ENCODE results near the gene GRID1.
"Not testable (repeated sequence)": the region's sequence is repeated elsewhere in the genome, so short reads cannot be mapped to it uniquely, and the experiment has no call there.

Gene GRID1

DNA sequence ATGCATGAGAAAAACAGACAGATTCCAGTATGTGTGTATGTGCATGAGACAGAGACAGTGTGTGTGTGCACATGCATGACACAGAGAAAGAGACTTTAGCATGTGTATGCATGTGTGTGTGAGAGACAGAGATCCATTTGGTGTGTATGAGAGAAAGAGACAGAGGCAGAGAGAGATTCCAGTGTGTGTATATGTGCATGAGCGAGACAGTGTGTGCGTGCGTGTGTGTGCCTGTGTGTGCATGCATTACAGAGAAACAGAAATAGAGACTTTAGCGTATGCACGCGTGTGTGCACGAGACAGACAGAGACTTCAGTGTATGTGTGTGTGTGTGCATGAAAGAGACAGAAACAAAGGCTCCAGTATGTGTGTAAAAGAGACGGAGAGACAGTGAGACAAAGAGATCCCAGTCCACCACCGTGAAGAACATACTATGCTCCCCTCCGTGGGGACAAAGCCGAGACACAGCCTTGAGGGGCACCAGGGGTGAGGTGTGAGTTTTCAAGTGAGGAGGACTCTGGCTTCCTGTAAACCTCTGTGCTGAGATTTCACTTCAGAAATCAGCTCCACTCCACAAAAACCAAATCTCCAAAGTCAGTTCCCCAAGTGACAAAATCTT lies 188.9 kb downstream of the GRID1 start:
- H3K4me1 ChIP-seq (ENCODE audit: control insufficient read depth, insufficient read depth, low read length): no peaks in the 10 kb centered on the region
- ChIA-PET CTCF (interaction anchor here (0.6 to 1.4 kb wide), 3 partner anchors 9 to 174 kb away, joined by 3 to 8 read pairs (median 3); no protein-coding TSS in a partner anchor), POLR2A (no interaction called here)

GRCh38 chr10:86176850-86177536 lies 189.6 kb downstream of the GRID1 start:
- CTCF ChIA-PET: no interaction called here
- TF ChIP-seq, protein P1, sequence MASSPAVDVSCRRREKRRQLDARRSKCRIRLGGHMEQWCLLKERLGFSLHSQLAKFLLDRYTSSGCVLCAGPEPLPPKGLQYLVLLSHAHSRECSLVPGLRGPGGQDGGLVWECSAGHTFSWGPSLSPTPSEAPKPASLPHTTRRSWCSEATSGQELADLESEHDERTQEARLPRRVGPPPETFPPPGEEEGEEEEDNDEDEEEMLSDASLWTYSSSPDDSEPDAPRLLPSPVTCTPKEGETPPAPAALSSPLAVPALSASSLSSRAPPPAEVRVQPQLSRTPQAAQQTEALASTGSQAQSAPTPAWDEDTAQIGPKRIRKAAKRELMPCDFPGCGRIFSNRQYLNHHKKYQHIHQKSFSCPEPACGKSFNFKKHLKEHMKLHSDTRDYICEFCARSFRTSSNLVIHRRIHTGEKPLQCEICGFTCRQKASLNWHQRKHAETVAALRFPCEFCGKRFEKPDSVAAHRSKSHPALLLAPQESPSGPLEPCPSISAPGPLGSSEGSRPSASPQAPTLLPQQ (tag by site-specific recombination; IDR thresholded peaks at IDR 0.05): no peak

More for the DNA sequence above, 188.9 kb downstream of the GRID1 start:
- Histone ChIP-seq H3K4me3 (ENCODE audit: low read depth, low read length) (no peak overlapping the region), H3K9me3 (ENCODE audit: control insufficient read depth, insufficient read depth, low read depth, low read length) (no peaks in the 10 kb centered on the region), H3K36me3 (ENCODE audit: control insufficient read depth in 2 of 2, insufficient read depth in 1 of 2, low read length in 2 of 2) (no peaks in the 10 kb centered on the region), H3K27ac (ENCODE audit: extremely low read depth, low read depth, low read length) (no peak overlapping the region)
- TF ChIP-seq ZNF239 (tag by site-specific recombination; IDR thresholded peaks at IDR 0.05): no peak
- TF ChIP-seq ZNF202 (tag by site-specific recombination; IDR thresholded peaks at IDR 0.05; ENCODE audit: borderline replicate concordance): no peak
- TF ChIP-seq ZSCAN4 (tag by site-specific recombination; IDR thresholded peaks at IDR 0.05): peak; percentile 91

GRCh38 chr10:86175476-86175875 lies 191.1 kb downstream of the GRID1 start:
- H3K27ac ChIP-seq (ENCODE audit: extremely low read depth, low read depth, low read length); POLR2A ChIA-PET; H3K36me3 ChIP-seq (ENCODE audit: control insufficient read depth in 2 of 2, insufficient read depth in 1 of 2, low read length in 2 of 2); H3K4me1 ChIP-seq (ENCODE audit: control insufficient read depth, insufficient read depth, low read length); H3K9me3 ChIP-seq (ENCODE audit: control insufficient read depth, insufficient read depth, low read depth, low read length); H3K4me3 ChIP-seq (ENCODE audit: low read depth, low read length): not testable (repeated sequence)
- CTCF ChIA-PET: interaction anchor here (0.6 kb wide), 1 partner anchor 43 kb away, joined by 3 read pairs; no protein-coding TSS in a partner anchor

More at GRCh38 chr10:86176850-86177536, 189.6 kb downstream of the GRID1 start:
- no peaks in the 10 kb centered on the region for H3K4me1 ChIP-seq (ENCODE audit: control insufficient read depth, insufficient read depth, low read length)
- H3K9me3 ChIP-seq (ENCODE audit: control insufficient read depth, insufficient read depth, low read depth, low read length): no peaks in the 10 kb centered on the region
- H3K4me3 ChIP-seq (ENCODE audit: low read depth, low read length): no peak overlapping the region
- POLR2A ChIA-PET: no interaction called here
- no peak overlapping the region for H3K27ac ChIP-seq (ENCODE audit: extremely low read depth, low read depth, low read length)
- no peaks in the 10 kb centered on the region for H3K36me3 ChIP-seq (ENCODE audit: control insufficient read depth in 2 of 2, insufficient read depth in 1 of 2, low read length in 2 of 2)

- H3K4me1 ChIP-seq (ENCODE audit: control insufficient read depth, insufficient read depth, low read length): no peaks in the 10 kb centered on the region
- CTCF ChIA-PET: interaction anchor here (0.5 kb wide), 1 partner anchor 515 kb away, joined by 5 read pairs; no protein-coding TSS in a partner anchor
- no peak overlapping the region for H3K27ac ChIP-seq (ENCODE audit: extremely low read depth, low read depth, low read length)
- no peak for TF ChIP-seq ZNF558 (tag by site-specific recombination; IDR thresholded peaks at IDR 0.05)
- TF ChIP-seq REPIN1 (tag by site-specific recombination; IDR thresholded peaks at IDR 0.05; ENCODE audit: low read depth): no peak
- TF ChIP-seq ZNF366 (tag by site-specific recombination; conservative IDR thresholded peaks at IDR 0.05): no peak
- no peak for TF ChIP-seq ZNF585B (tag by site-specific recombination; IDR thresholded peaks at IDR 0.05)
- TF ChIP-seq ZNF24 (tag by site-specific recombination; IDR thresholded peaks at IDR 0.05): no peak
- no peak for TF ChIP-seq ZNF621 (tag by site-specific recombination; IDR thresholded peaks at IDR 0.05)
- no peak for TF ChIP-seq IKZF3 (tag by site-specific recombination; IDR thresholded peaks at IDR 0.05)
- no peak for TF ChIP-seq EGR2 (tag by site-specific recombination; IDR thresholded peaks at IDR 0.05; ENCODE audit: low read depth)
- no peak for TF ChIP-seq OVOL3 (tag by site-specific recombination; IDR thresholded peaks at IDR 0.05)
- no peak for TF ChIP-seq KLF1 (tag by site-specific recombination; IDR thresholded peaks at IDR 0.05)
- TF ChIP-seq KLF9 (tag by site-specific recombination; IDR thresholded peaks at IDR 0.05; ENCODE audit: low read depth): no peak
- TF ChIP-seq ZNF350 (tag by site-specific recombination; IDR thresholded peaks at IDR 0.05): no peak
- TF ChIP-seq ZNF2 (tag by site-specific recombination; IDR thresholded peaks at IDR 0.05): no peak
- no peak for TF ChIP-seq TCF7L2 (IDR thresholded peaks at IDR 0.05; ENCODE audit: borderline replicate concordance, low read depth, low read length)
- no peak for TF ChIP-seq TRIM28 (IDR thresholded peaks at IDR 0.05; ENCODE audit: borderline replicate concordance, low read length)
- no peak for TF ChIP-seq ZNF610 (tag by site-specific recombination; IDR thresholded peaks at IDR 0.05; ENCODE audit: borderline replicate concordance)
- TF ChIP-seq ZBTB44 (tag by site-specific recombination; IDR thresholded peaks at IDR 0.05): no peak
- TF ChIP-seq ZNF138 (tag by site-specific recombination; IDR thresholded peaks at IDR 0.05; ENCODE audit: borderline replicate concordance): no peak
- TF ChIP-seq KLF17 (tag by site-specific recombination; IDR thresholded peaks at IDR 0.05): no peak
These were observed 194.3 kb downstream of the GRID1 start for GRCh38 chr10:86172301-86172700.

More at GRCh38 chr10:86172301-86172700, 194.3 kb downstream of the GRID1 start:
- H3K9me3 ChIP-seq (ENCODE audit: control insufficient read depth, insufficient read depth, low read depth, low read length): no peaks in the 10 kb centered on the region
- no peaks in the 10 kb centered on the region for H3K36me3 ChIP-seq (ENCODE audit: control insufficient read depth in 2 of 2, insufficient read depth in 1 of 2, low read length in 2 of 2)
- POLR2A ChIA-PET: no interaction called here
- H3K4me3 ChIP-seq (ENCODE audit: low read depth, low read length): no peak overlapping the region
